Measurements from ENCODE around the gene MAP3K4.

GRCh38 chr6:160998766-160999165 lies 7.2 kb downstream of the MAP3K4 start:
- no peak for TF ChIP-seq POLR2AphosphoS5 (IDR thresholded peaks at IDR 0.05)
- TF ChIP-seq CTCF (IDR thresholded peaks at IDR 0.05) = no peak
- no peak for TF ChIP-seq POLR2A (IDR thresholded peaks at IDR 0.05)
- no peak for TF ChIP-seq EP300 (IDR thresholded peaks at IDR 0.05)
